Measurements from ENCODE around the gene IGLL5. TPM values are rescaled to one million over a fixed set of nuclear protein-coding genes. Genes with fewer than 3 reads are reported as not detected.

The IGLL5 gene
- total and polyA plus RNA-seq, 2 of the 13 experiments (the other 11 are each of a cell fraction or from before 2014, with no cell fraction given): not detected

GRCh38 chr22:22912135-22912987, 24.7 kb downstream of the IGLL5 start (continued):
- no peak for TF ChIP-seq TFE3 (CRISPR knock-in tag; IDR thresholded peaks at IDR 0.05)
- TF ChIP-seq NR2F1 (CRISPR knock-in tag; IDR thresholded peaks at IDR 0.05): no peak
- TF ChIP-seq ZNF468 (CRISPR knock-in tag; IDR thresholded peaks at IDR 0.05): no peak
- no peak for TF ChIP-seq RCOR2 (CRISPR knock-in tag; IDR thresholded peaks at IDR 0.05)
- no peak for TF ChIP-seq ZNF878 (CRISPR knock-in tag; IDR thresholded peaks at IDR 0.05)
- TF ChIP-seq ZNF772 (CRISPR knock-in tag; IDR thresholded peaks at IDR 0.05): no peak
- TF ChIP-seq ZNF879 (CRISPR knock-in tag; IDR thresholded peaks at IDR 0.05): no peak
- TF ChIP-seq THAP8 (CRISPR knock-in tag; IDR thresholded peaks at IDR 0.05; ENCODE audit: borderline replicate concordance): no peak

- Histone ChIP-seq H3K27ac (ENCODE audit: extremely low read length, insufficient read depth, low read length) (no peak overlapping the region), H4K20me1 (ENCODE audit: insufficient read depth, low read length) (no peaks in the 10 kb centered on the region), H3K27me3 (ENCODE audit: control insufficient read depth in 1 of 2, insufficient read depth in 2 of 2, low read length in 2 of 2) (peaks cover 1 to 62% of the 10 kb centered on the region in 2 experiments; a peak in 4 of 5 replicates), H3K4me3 (replicated peaks in 1 of 3; ENCODE audit: insufficient read depth in 1 of 3, low read depth in 2 of 3, low read length in 3 of 3) (no peak overlapping the region), H3K9me3 (ENCODE audit: low read length) (no peaks in the 10 kb centered on the region), H3K79me2 (ENCODE audit: insufficient read depth, low read length) (no peaks in the 10 kb centered on the region), H3K4me2 (ENCODE audit: low read depth, low read length) (no peak overlapping the region), H3K4me1 (ENCODE audit: insufficient read depth, low read length) (peaks cover 23% of the 10 kb centered on the region), H2AFZ (ENCODE audit: low read length) (no peak overlapping the region), H3K9ac (ENCODE audit: insufficient read depth, low read depth, low read length) (no peak overlapping the region), H3K36me3 (replicated peaks in 1 of 2; ENCODE audit: control insufficient read depth in 1 of 2, insufficient read depth in 2 of 2, low read length in 2 of 2) (no peaks in the 10 kb centered on the region)
- ATAC-seq (no peak), DNase-seq (ENCODE audit: low spot score) (no peak), FAIRE-seq (no peak)
- BruUV-seq (replicated peaks): no TSS peak
- intact Hi-C loops (cut with micrococcal nuclease; ENCODE audit: unreplicated experiment): no loop called here
- ChIA-PET CTCF (ENCODE audit: low intra/inter-chr PET ratio, low total read pairs) (no interaction called here), POLR2A (no interaction called here)
- 45% methylated on average over 6 of the region's 7 CpGs for WGBS (ENCODE audit: low lambda C conversion rate)
- in situ Hi-C loops (cut with HindIII; ENCODE audit: extremely low pct_ligation_motif_present, low pct_unique_long_range_greater_than_20kb): no loop called here
- TF ChIP-seq MYPOP (CRISPR knock-in tag; IDR thresholded peaks at IDR 0.05) (no peak), ZNF124 (CRISPR knock-in tag; IDR thresholded peaks at IDR 0.05) (no peak), SUZ12 (IDR thresholded peaks at IDR 0.05; ENCODE audit: low read depth, low read length) (no peak), NFIC (IDR thresholded peaks at IDR 0.05; ENCODE audit: low read length) (no peak), ZNF567 (CRISPR knock-in tag; IDR thresholded peaks at IDR 0.05; ENCODE audit: borderline replicate concordance) (no peak)
- TF ChIP-seq, protein P1, sequence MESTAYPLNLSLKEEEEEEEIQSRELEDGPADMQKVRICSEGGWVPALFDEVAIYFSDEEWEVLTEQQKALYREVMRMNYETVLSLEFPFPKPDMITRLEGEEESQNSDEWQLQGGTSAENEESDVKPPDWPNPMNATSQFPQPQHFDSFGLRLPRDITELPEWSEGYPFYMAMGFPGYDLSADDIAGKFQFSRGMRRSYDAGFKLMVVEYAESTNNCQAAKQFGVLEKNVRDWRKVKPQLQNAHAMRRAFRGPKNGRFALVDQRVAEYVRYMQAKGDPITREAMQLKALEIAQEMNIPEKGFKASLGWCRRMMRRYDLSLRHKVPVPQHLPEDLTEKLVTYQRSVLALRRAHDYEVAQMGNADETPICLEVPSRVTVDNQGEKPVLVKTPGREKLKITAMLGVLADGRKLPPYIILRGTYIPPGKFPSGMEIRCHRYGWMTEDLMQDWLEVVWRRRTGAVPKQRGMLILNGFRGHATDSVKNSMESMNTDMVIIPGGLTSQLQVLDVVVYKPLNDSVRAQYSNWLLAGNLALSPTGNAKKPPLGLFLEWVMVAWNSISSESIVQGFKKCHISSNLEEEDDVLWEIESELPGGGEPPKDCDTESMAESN (CRISPR knock-in tag; conservative IDR thresholded peaks at IDR 0.05): no peak
- TF ChIP-seq, protein P2, sequence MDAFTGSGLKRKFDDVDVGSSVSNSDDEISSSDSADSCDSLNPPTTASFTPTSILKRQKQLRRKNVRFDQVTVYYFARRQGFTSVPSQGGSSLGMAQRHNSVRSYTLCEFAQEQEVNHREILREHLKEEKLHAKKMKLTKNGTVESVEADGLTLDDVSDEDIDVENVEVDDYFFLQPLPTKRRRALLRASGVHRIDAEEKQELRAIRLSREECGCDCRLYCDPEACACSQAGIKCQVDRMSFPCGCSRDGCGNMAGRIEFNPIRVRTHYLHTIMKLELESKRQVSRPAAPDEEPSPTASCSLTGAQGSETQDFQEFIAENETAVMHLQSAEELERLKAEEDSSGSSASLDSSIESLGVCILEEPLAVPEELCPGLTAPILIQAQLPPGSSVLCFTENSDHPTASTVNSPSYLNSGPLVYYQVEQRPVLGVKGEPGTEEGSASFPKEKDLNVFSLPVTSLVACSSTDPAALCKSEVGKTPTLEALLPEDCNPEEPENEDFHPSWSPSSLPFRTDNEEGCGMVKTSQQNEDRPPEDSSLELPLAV (CRISPR knock-in tag; conservative IDR thresholded peaks at IDR 0.05; ENCODE audit: low read depth): no peak
These were observed 25.3 kb downstream of the IGLL5 start for GRCh38 chr22:22912988-22913253.
